Vagina (tissue), 2 donors: ENCODE measurements around the gene PHLPP1.

Source experiments
- CTCF ChIP-seq, 3 experiments: fragments of 450-650 bp in 2 of 3; fragments of 200-600 bp in 1 of 3; sonication (generic) in 1 of 3; IDR thresholded peaks; one replicate each; pipeline ENCODE4 v1.5.1; 2017 to 2019; ENCODE audit warnings: antibody characterized with exemption in 3 of 3, mild to moderate bottlenecking in 2 of 3, moderate library complexity in 2 of 3
- POLR2A ChIP-seq, 2 donors: fragments of 450-650 bp; IDR thresholded peaks; one replicate each; pipeline ENCODE4 v1.6.1; 2017; ENCODE audit warnings: antibody characterized with exemption in 2 of 2, mild to moderate bottlenecking in 2 of 2, moderate library complexity in 2 of 2
- POLR2AphosphoS5 ChIP-seq, 2 donors: sonication (generic); formaldehyde crosslinking; IDR thresholded peaks; one replicate each; pipeline ENCODE4 v1.9.0; 2017; ENCODE audit warnings: antibody characterized with exemption in 2 of 2, mild to moderate bottlenecking in 2 of 2, low read depth in 1 of 2; ENCODE audit not compliant: insufficient read depth in 1 of 2

DNA sequence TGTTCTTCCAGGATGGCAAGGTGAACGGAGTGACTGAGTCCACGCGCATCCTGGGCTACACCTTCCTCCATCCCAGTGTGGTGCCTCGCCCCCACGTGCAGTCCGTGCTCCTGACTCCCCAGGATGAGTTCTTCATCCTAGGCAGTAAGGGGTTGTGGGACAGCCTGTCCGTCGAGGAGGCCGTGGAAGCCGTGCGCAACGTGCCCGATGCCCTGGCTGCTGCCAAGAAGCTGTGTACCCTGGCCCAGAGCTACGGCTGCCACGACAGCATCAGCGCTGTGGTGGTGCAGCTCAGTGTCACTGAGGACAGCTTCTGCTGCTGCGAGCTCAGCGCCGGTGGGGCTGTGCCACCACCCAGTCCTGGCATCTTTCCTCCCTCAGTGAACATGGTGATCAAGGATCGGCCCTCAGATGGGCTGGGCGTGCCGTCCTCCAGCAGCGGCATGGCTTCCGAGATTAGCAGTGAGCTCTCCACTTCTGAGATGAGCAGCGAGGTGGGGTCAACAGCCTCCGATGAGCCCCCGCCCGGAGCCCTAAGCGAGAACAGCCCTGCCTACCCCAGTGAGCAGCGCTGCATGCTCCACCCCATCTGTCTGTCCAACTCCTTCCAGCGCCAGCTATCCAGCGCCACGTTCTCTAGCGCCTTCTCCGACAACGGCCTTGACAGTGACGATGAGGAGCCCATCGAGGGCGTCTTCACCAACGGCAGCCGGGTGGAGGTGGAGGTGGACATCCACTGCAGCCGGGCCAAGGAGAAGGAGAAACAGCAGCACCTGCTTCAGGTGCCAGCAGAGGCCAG, 263.1 kb downstream of the PHLPP1 start:
- TF ChIP-seq POLR2A (IDR thresholded peaks at IDR 0.05) (no peak), CTCF (IDR thresholded peaks at IDR 0.05) (no peak), POLR2AphosphoS5 (IDR thresholded peaks at IDR 0.05; ENCODE audit: insufficient read depth in 1 of 2, low read depth in 1 of 2) (no peak)
